SK-N-SH treated with all-trans-retinoic acid at 6 μM for 48 hours (cell line): ENCODE data around the gene COL3A1.

ENCODE experiments used
- BACH2 ChIP-seq: fragments of 250-450 bp; sonication (Bioruptor Pico); IDR thresholded peaks from 2 replicates; pipeline ENCODE4 v1.9.0; 2021; ENCODE audit warnings: mild to moderate bottlenecking, borderline replicate concordance
- PATZ1 ChIP-seq: fragments of 250-450 bp; sonication (Bioruptor Pico); IDR thresholded peaks from 2 replicates; pipeline ENCODE4 v1.8.0; 2020; ENCODE audit warnings: mild to moderate bottlenecking, moderate library complexity, borderline replicate concordance
- SNAI2 ChIP-seq: fragments of 250-450 bp; sonication (Bioruptor Pico); IDR thresholded peaks from 2 replicates; pipeline ENCODE4 v1.5.0; 2020; ENCODE audit warnings: mild to moderate bottlenecking, moderate library complexity
- ZNF565 ChIP-seq: fragments of 450-650 bp; formaldehyde crosslinking; conservative IDR thresholded peaks from 2 replicates; pipeline ENCODE4 v1.5.0; 2020; ENCODE audit warnings: low read depth, mild to moderate bottlenecking, moderate library complexity
- ZNF70 ChIP-seq: fragments of 450-650 bp; formaldehyde crosslinking; IDR thresholded peaks from 2 replicates; pipeline ENCODE4 v1.5.0; 2020; ENCODE audit warnings: mild to moderate bottlenecking, moderate library complexity
- ZNF8 ChIP-seq: fragments of 450-650 bp; formaldehyde crosslinking; IDR thresholded peaks from 2 replicates; pipeline ENCODE4 v1.5.0; 2020; ENCODE audit warnings: mild to moderate bottlenecking, moderate library complexity
- TF ChIP-seq, protein P1 (sequence below): fragments of 250-450 bp; sonication (Bioruptor Pico); IDR thresholded peaks from 2 replicates; pipeline ENCODE4 v1.5.1; 2020; ENCODE audit warnings: low read depth, mild to moderate bottlenecking, moderate library complexity

- TF ChIP-seq ZNF565 (CRISPR knock-in tag) (no peak), ZNF8 (no peak), SNAI2 (no peak), PATZ1 (CRISPR knock-in tag) (no peak), ZNF70 (no peak), BACH2 (CRISPR knock-in tag) (no peak)
- TF ChIP-seq, protein P1, sequence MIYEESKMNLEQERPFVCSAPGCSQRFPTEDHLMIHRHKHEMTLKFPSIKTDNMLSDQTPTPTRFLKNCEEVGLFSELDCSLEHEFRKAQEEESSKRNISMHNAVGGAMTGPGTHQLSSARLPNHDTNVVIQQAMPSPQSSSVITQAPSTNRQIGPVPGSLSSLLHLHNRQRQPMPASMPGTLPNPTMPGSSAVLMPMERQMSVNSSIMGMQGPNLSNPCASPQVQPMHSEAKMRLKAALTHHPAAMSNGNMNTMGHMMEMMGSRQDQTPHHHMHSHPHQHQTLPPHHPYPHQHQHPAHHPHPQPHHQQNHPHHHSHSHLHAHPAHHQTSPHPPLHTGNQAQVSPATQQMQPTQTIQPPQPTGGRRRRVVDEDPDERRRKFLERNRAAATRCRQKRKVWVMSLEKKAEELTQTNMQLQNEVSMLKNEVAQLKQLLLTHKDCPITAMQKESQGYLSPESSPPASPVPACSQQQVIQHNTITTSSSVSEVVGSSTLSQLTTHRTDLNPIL = no peak
Observed at GRCh38 chr2:189047171-189047888, 73.2 kb downstream of the COL3A1 start.
